OCI-LY3 (cell line): Measurements from ENCODE around the gene RTBDN.

Experiments used
- H2AFZ ChIP-seq: fragments of 200-600, 300-600 bp; shearing (Covaris generic); 2 replicates; pipeline ENCODE4 v1.6.0; 2014; ENCODE audit warnings: antibody characterized with exemption, low read depth, low read length
- H3K27ac ChIP-seq: fragments of 200-600, 300-600 bp; sonication (generic); 2 replicates; pipeline ENCODE4 v1.5.1; 2014; ENCODE audit warnings: mild to moderate bottlenecking, low read length, moderate library complexity, mixed read lengths
- H3K27me3 ChIP-seq: fragments of 200-600, 300-600 bp; sonication (generic); 2 replicates; pipeline ENCODE4 v1.6.1; 2014; ENCODE audit warnings: low read depth, low read length, mixed read lengths
- H3K36me3 ChIP-seq: fragments of 200-600, 300-600 bp; sonication (generic); replicated peaks from 2 replicates; pipeline ENCODE3; 2014; ENCODE audit warnings: low read depth, low read length, mixed read lengths
- H3K4me1 ChIP-seq: fragments of 300-600, 200-600 bp; sonication (generic); 2 replicates; pipeline ENCODE4 v1.6.1; 2014; ENCODE audit warnings: low read length, mixed read lengths
- H3K4me2 ChIP-seq: fragments of 200-600, 300-600 bp; sonication (generic); 2 replicates; pipeline ENCODE4 v1.6.1; 2014; ENCODE audit warnings: low read length, mixed read lengths
- H3K4me3 ChIP-seq: fragments of 300-600, 200-600 bp; sonication (generic); 2 replicates; pipeline ENCODE4 v1.5.1; 2014; ENCODE audit warnings: antibody characterized with exemption, mild to moderate bottlenecking, low read length, moderate library complexity
- H3K79me2 ChIP-seq: fragments of 300-600, 200-600 bp; shearing (Covaris generic); 2 replicates; pipeline ENCODE4 v1.6.1; 2014; ENCODE audit warnings: mild to moderate bottlenecking, low read length, mixed read lengths
- H3K9ac ChIP-seq: fragments of 300-600, 200-600 bp; shearing (Covaris generic); 2 replicates; pipeline ENCODE4 v1.6.0; 2014; ENCODE audit warnings: mild to moderate bottlenecking, low read length, moderate library complexity
- H3K9me3 ChIP-seq: fragments of 200-600, 300-600 bp; shearing (Covaris generic); 2 replicates; pipeline ENCODE4 v1.6.1; 2014; ENCODE audit warnings: low read length, mixed read lengths; ENCODE audit not compliant: insufficient read depth
- H4K20me1 ChIP-seq: fragments of 200-600, 300-600 bp; sonication (generic); 2 replicates; pipeline ENCODE4 v1.6.1; 2016; ENCODE audit warnings: low read length, mixed read lengths; ENCODE audit not compliant: insufficient read depth
- EZH2phosphoT487 ChIP-seq: fragments of 200-600 bp; shearing (Covaris generic); IDR thresholded peaks from 2 replicates; pipeline ENCODE4 v1.6.1; 2018; ENCODE audit warnings: antibody characterized with exemption, mixed run types, low read depth
- TF ChIP-seq, protein P1 (sequence below): fragments of 200-600, 300-600 bp; sonication (generic); IDR thresholded peaks from 2 replicates; pipeline ENCODE4 v1.5.1; 2014; ENCODE audit warnings: antibody characterized with exemption, low read length, low read depth

The RTBDN gene

DNA sequence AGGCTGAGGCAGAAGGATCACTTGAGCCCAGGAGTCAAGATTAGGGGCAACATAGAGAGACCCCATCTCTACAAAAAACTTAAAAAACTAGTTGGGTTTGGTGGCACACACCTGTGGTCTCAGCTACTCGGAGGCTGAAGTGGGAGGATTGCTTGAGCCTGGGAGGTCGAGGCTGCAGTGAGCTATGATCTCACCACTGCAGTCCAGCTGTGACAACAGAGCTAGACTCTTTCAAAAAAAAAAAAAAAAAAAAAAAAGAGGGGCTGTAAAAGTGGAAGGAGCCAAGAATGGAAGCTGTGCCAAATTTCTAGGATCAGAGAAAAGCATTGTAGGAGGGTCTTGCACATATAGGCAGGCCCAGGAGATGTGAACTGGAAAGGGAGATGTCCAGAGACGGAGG, 37.3 kb upstream of the RTBDN start:
- H3K4me2 ChIP-seq: no peak overlapping the region
- H3K27me3 ChIP-seq: no peaks in the 10 kb centered on the region
- no peak overlapping the region for H2AFZ ChIP-seq
- H4K20me1 ChIP-seq: no peaks in the 10 kb centered on the region
- peaks cover 46% of the 10 kb centered on the region for H3K36me3 ChIP-seq
- TF ChIP-seq, protein P1, sequence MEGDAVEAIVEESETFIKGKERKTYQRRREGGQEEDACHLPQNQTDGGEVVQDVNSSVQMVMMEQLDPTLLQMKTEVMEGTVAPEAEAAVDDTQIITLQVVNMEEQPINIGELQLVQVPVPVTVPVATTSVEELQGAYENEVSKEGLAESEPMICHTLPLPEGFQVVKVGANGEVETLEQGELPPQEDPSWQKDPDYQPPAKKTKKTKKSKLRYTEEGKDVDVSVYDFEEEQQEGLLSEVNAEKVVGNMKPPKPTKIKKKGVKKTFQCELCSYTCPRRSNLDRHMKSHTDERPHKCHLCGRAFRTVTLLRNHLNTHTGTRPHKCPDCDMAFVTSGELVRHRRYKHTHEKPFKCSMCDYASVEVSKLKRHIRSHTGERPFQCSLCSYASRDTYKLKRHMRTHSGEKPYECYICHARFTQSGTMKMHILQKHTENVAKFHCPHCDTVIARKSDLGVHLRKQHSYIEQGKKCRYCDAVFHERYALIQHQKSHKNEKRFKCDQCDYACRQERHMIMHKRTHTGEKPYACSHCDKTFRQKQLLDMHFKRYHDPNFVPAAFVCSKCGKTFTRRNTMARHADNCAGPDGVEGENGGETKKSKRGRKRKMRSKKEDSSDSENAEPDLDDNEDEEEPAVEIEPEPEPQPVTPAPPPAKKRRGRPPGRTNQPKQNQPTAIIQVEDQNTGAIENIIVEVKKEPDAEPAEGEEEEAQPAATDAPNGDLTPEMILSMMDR: no peak
- no peak for TF ChIP-seq EZH2phosphoT487
- H3K4me3 ChIP-seq: no peak overlapping the region
- no peak overlapping the region for H3K27ac ChIP-seq
- no peaks in the 10 kb centered on the region for H3K79me2 ChIP-seq
- H3K4me1 ChIP-seq: no peaks in the 10 kb centered on the region
- H3K9me3 ChIP-seq: no peaks in the 10 kb centered on the region
- H3K9ac ChIP-seq: no peak overlapping the region

GRCh38 chr19:12868540-12869112, 34.2 kb upstream of the RTBDN start:
- H3K9me3 ChIP-seq: no peaks in the 10 kb centered on the region
- TF ChIP-seq EZH2phosphoT487: no peak
- TF ChIP-seq, protein P1: no peak
- no peak overlapping the region for H3K4me2 ChIP-seq
- no peak overlapping the region for H2AFZ ChIP-seq
- no peaks in the 10 kb centered on the region for H3K79me2 ChIP-seq
- no peak overlapping the region for H3K9ac ChIP-seq
- H4K20me1 ChIP-seq: no peaks in the 10 kb centered on the region
- no peaks in the 10 kb centered on the region for H3K27me3 ChIP-seq
- H3K36me3 ChIP-seq: peaks cover 22% of the 10 kb centered on the region
- no peak overlapping the region for H3K4me3 ChIP-seq
- no peaks in the 10 kb centered on the region for H3K4me1 ChIP-seq
- no peak overlapping the region for H3K27ac ChIP-seq

DNA sequence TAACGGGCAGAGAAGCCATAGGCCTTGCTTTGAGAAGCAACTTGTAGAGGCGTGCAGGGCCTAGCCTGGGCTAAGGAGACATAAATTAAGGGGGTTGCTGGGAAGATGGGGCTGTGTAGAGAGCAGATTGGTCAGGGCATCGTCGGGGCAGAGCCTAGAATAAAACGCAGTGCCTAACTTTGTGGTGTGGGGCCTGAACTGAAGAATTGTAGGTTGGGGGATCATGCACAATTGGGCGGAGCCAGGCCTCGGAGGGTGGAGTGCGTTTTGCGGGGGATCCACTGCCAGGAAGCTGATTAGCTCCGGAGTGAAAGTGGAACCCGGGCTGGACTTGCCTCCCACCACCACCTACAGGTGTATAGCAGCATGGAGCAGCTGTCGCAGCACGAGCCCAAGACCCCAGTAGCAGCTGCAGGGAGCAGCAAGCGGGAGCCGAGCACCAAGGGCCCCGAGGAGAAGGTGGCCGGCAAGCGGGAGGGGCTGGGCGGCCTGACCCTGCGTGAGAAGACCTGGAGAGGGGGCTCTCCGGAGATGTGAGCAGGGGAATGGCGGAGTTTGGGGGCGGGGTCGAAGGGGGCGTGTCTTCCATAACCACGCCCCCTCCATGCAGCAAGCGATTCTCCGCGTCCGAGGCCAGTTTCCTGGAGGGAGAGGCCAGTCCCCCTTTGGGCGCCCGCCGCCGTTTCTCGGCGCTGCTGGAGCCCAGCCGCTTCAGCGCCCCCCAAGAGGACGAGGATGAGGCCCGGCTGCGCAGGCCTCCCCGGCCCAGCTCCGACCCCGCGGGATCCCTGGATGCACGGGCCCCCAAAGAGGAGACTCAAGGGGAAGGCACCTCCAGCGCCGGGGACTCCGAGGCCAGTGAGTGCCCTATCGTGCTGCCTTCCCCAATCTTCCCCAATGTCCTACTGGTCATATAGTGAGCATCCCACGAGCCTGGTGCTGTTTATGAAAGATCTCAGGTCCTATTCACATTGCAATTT, 33.0 kb upstream of the RTBDN start:
- no peak overlapping the region for H3K27ac ChIP-seq
- no peaks in the 10 kb centered on the region for H3K27me3 ChIP-seq
- no peaks in the 10 kb centered on the region for H3K9me3 ChIP-seq
- TF ChIP-seq, protein P1: no peak
- no peak for TF ChIP-seq EZH2phosphoT487
- H4K20me1 ChIP-seq: no peaks in the 10 kb centered on the region
- H3K36me3 ChIP-seq: peaks cover 12% of the 10 kb centered on the region
- H3K4me1 ChIP-seq: peaks cover 6% of the 10 kb centered on the region
- H3K4me2 ChIP-seq: peak overlapping the region; percentile 6
- no peak overlapping the region for H2AFZ ChIP-seq
- H3K4me3 ChIP-seq: peak overlapping the region; percentile 24; the same call in 1 of the 2 replicates
- no peaks in the 10 kb centered on the region for H3K79me2 ChIP-seq
- no peak overlapping the region for H3K9ac ChIP-seq

- no peaks in the 10 kb centered on the region for H3K79me2 ChIP-seq
- no peak overlapping the region for H3K27ac ChIP-seq
- no peak overlapping the region for H3K4me2 ChIP-seq
- H3K4me3 ChIP-seq: no peak overlapping the region
- H3K36me3 ChIP-seq: peaks cover 12% of the 10 kb centered on the region
- H3K9me3 ChIP-seq: no peaks in the 10 kb centered on the region
- no peak overlapping the region for H2AFZ ChIP-seq
- no peak overlapping the region for H3K9ac ChIP-seq
- no peaks in the 10 kb centered on the region for H3K27me3 ChIP-seq
- no peaks in the 10 kb centered on the region for H4K20me1 ChIP-seq
- TF ChIP-seq, protein P1: no peak
- TF ChIP-seq EZH2phosphoT487: no peak
- peaks cover 6% of the 10 kb centered on the region for H3K4me1 ChIP-seq
Observed at GRCh38 chr19:12866416-12867119, 32.2 kb upstream of the RTBDN start.
